Measurements from ENCODE around the gene NNT.

DNA sequence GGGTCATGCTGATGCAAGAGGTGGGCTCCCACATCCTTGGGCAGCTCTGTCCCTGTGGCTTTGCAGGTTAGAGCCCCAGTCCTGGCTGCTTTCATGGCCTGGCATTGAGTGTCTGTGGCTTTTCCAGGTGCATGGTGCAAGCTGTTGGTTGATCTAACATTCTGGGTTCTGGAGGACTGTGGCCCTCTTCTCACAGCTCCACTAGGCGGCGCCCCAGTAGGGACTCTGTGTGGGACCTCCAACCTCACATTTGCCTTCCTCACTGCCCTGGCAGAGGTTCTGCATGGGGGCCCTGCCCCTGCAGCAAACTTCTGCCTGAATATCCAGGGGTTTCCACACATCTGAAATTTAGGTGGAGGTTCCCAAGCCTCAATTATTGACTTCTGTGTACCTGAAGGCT, 150.1 kb downstream of the NNT start:
- TF ChIP-seq, protein P1, sequence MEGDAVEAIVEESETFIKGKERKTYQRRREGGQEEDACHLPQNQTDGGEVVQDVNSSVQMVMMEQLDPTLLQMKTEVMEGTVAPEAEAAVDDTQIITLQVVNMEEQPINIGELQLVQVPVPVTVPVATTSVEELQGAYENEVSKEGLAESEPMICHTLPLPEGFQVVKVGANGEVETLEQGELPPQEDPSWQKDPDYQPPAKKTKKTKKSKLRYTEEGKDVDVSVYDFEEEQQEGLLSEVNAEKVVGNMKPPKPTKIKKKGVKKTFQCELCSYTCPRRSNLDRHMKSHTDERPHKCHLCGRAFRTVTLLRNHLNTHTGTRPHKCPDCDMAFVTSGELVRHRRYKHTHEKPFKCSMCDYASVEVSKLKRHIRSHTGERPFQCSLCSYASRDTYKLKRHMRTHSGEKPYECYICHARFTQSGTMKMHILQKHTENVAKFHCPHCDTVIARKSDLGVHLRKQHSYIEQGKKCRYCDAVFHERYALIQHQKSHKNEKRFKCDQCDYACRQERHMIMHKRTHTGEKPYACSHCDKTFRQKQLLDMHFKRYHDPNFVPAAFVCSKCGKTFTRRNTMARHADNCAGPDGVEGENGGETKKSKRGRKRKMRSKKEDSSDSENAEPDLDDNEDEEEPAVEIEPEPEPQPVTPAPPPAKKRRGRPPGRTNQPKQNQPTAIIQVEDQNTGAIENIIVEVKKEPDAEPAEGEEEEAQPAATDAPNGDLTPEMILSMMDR (IDR thresholded peaks at IDR 0.05 in 8 of 11, conservative IDR thresholded peaks at IDR 0.05 in 3 of 11): no peak
- TF ChIP-seq POLR2A (IDR thresholded peaks at IDR 0.05) (no peak), POLR2AphosphoS5 (IDR thresholded peaks at IDR 0.05) (no peak)

Data from spleen (tissue), 7 donors.